Endothelial cell of umbilical vein (primary cell): Measurements from ENCODE around the gene KIF26A. TPM values are rescaled to one million over a fixed set of nuclear protein-coding genes. Genes with fewer than 3 reads are reported as not detected.

ENCODE experiments used
- BruUV-seq: library from RNA; stranded (reverse); fragments of 400-500 nt; replicated peaks from 2 replicates; lab custom pipeline; 2021; lab: Mats Ljungman, UMichigan
- CTCF ChIA-PET: fragments of 300-600, 350-600 bp; sonication (Branson Sonifier 250); formaldehyde crosslinking; loops from one replicate; lab custom pipeline; 2021; ENCODE audit warnings: antibody characterized with exemption, inconsistent platforms; lab: Charles Lee
- POLR2A ChIA-PET: fragments of 300-600, 350-600 bp; sonication (Branson Sonifier 250); formaldehyde crosslinking; loops from one replicate; lab custom pipeline; 2021; ENCODE audit warnings: antibody characterized with exemption, inconsistent platforms; lab: Charles Lee
- DNase-seq: peaks from one replicate; pipeline ENCODE4 v3.0.0-alpha.2; 2011; ENCODE audit warnings: low read depth, low spot score
- FAIRE-seq: peaks from 2 replicates; lab custom pipeline; 2011; peaks lifted over from hg19 to GRCh38; lab: Jason Lieb, UNC
- H2AFZ ChIP-seq: 2 replicates; pipeline ENCODE4 v1.6.0; 2012; ENCODE audit warnings: low read depth, low read length, control low read depth, inconsistent platforms
- H3K27ac ChIP-seq: 2 replicates; pipeline ENCODE4 v1.5.1; 2011; ENCODE audit warnings: low read depth, mild to moderate bottlenecking, control low read depth, low read length, moderate library complexity; ENCODE audit not compliant: insufficient read depth
- H3K27me3 ChIP-seq, 2 experiments: 2 replicates each; pipeline versions ENCODE4 v1.6.0 to v1.6.1; 2011; ENCODE audit warnings: low read length in 2 of 2, mixed read lengths in 1 of 2; ENCODE audit not compliant: control insufficient read depth in 2 of 2, insufficient read depth in 2 of 2
- H3K36me3 ChIP-seq, 2 experiments: 2 replicates in 1 of 2; 3 replicates in 1 of 2; pipeline ENCODE4 v1.5.1; 2011; ENCODE audit warnings: low read length in 2 of 2, mild to moderate bottlenecking in 1 of 2, moderate library complexity in 1 of 2; ENCODE audit not compliant: control insufficient read depth in 2 of 2, insufficient read depth in 2 of 2; ENCODE audit errors: extremely low read depth in 1 of 2
- H3K4me1 ChIP-seq: 3 replicates; pipeline ENCODE4 v1.5.1; 2011; ENCODE audit warnings: mild to moderate bottlenecking, low read length; ENCODE audit not compliant: control insufficient read depth, insufficient read depth; ENCODE audit errors: extremely low read depth
- H3K4me2 ChIP-seq: 2 replicates; pipeline ENCODE4 v1.6.1; 2011; ENCODE audit warnings: low read length, control low read depth, mixed read lengths; ENCODE audit not compliant: insufficient read depth
- H3K4me3 ChIP-seq, 3 experiments: fragments of 200-600 bp in 1 of 3; sonication (generic), shearing (Covaris generic) in 1 of 3; replicated peaks in 1 of 3; 2 replicates each; pipeline ENCODE4 v1.5.1; 2011 to 2016; ENCODE audit warnings: control low read depth in 3 of 3, low read length in 3 of 3, mild to moderate bottlenecking in 2 of 3, inconsistent platforms in 1 of 3, low read depth in 1 of 3, moderate library complexity in 1 of 3; ENCODE audit not compliant: insufficient read depth in 1 of 3
- H3K79me2 ChIP-seq: 2 replicates; pipeline ENCODE4 v1.6.0; 2012; ENCODE audit warnings: low read length, inconsistent platforms; ENCODE audit not compliant: control insufficient read depth, insufficient read depth
- H3K9ac ChIP-seq: replicated peaks from 2 replicates; pipeline ENCODE3; 2011; ENCODE audit warnings: low read length, control low read depth; ENCODE audit not compliant: insufficient read depth; ENCODE audit errors: extremely low read depth
- H3K9me1 ChIP-seq: replicated peaks from 3 replicates; pipeline ENCODE4 v1.6.0; 2011; ENCODE audit warnings: mild to moderate bottlenecking, low read length; ENCODE audit not compliant: control insufficient read depth, insufficient read depth; ENCODE audit errors: extremely low read depth
- H3K9me3 ChIP-seq: replicated peaks from 2 replicates; pipeline ENCODE4 v1.5.1; 2012; ENCODE audit warnings: low read length, inconsistent platforms; ENCODE audit not compliant: control insufficient read depth, insufficient read depth
- H4K20me1 ChIP-seq: replicated peaks from 2 replicates; pipeline ENCODE3; 2011; ENCODE audit warnings: mild to moderate bottlenecking, low read length; ENCODE audit not compliant: control insufficient read depth, insufficient read depth; ENCODE audit errors: extremely low read depth
- CTCF ChIP-seq, 2 donors: IDR thresholded peaks; 1 replicate in 1 of 2; 2 replicates in 1 of 2; pipeline ENCODE4 v1.5.1; 2011; ENCODE audit warnings: low read length in 2 of 2, mild to moderate bottlenecking in 2 of 2, moderate library complexity in 2 of 2, control low read depth in 1 of 2, inconsistent platforms in 1 of 2, low read depth in 1 of 2; ENCODE audit not compliant: insufficient read depth in 1 of 2; ENCODE audit errors: extremely low read depth in 1 of 2
- EZH2 ChIP-seq: IDR thresholded peaks from 2 replicates; pipeline ENCODE4 v1.6.1; 2012; ENCODE audit warnings: borderline replicate concordance, low read depth, mild to moderate bottlenecking, moderate library complexity, low read length, inconsistent platforms; ENCODE audit not compliant: severe bottlenecking
- FOS ChIP-seq: IDR thresholded peaks from 2 replicates; pipeline ENCODE4 v1.6.1; 2011; ENCODE audit warnings: mild to moderate bottlenecking, low read length, moderate library complexity, borderline replicate concordance; ENCODE audit not compliant: insufficient read depth
- GATA2 ChIP-seq: IDR thresholded peaks from 2 replicates; pipeline ENCODE4 v1.7.0; 2011; ENCODE audit warnings: low read depth, mild to moderate bottlenecking, moderate library complexity, mixed read lengths, low read length; ENCODE audit not compliant: insufficient read length, insufficient read depth
- JUN ChIP-seq: IDR thresholded peaks from 2 replicates; pipeline ENCODE4 v1.6.1; 2011; ENCODE audit warnings: borderline replicate concordance, low read depth; ENCODE audit not compliant: insufficient read length, insufficient read depth
- MAX ChIP-seq: IDR thresholded peaks from 2 replicates; pipeline ENCODE4 v1.6.1; 2011; ENCODE audit not compliant: insufficient read depth, insufficient read length
- MYC ChIP-seq: IDR thresholded peaks from one replicate; pipeline ENCODE4 v1.6.1; 2011; ENCODE audit warnings: mild to moderate bottlenecking, low read depth, low read length
- POLR2A ChIP-seq: IDR thresholded peaks from 2 replicates; pipeline ENCODE4 v1.6.1; 2012; ENCODE audit warnings: low read depth, mild to moderate bottlenecking, control low read depth, low read length
- POLR2AphosphoS5 ChIP-seq: IDR thresholded peaks from 2 replicates; pipeline ENCODE4 v1.6.1; 2012; ENCODE audit warnings: low read depth, mild to moderate bottlenecking, control low read depth, low read length, moderate library complexity; ENCODE audit not compliant: insufficient read depth
- dilution Hi-C: fragments of 300-500 bp; cut with MboI; formaldehyde crosslinking; loops from one replicate; pipeline ENCODE4 v1.15.0; 2019; ENCODE audit warnings: low sequenced_read_pairs; ENCODE audit not compliant: extremely low pct_ligation_motif_present
- intact Hi-C: fragments of 100-400 bp; cut with micrococcal nuclease; formaldehyde crosslinking; loops from one replicate; pipeline ENCODE4 v1.10.0; 2022
- polyA plus RNA-seq, 4 experiments: library from polyadenylated mRNA; depleted of rRNA in 3 of 4; stranded (reverse) in 3 of 4; unstranded in 1 of 4; fragments of >200 nt; gene quantifications; 2 replicates each; pipeline versions ENCODE4 v1.2.1 to v1.2.3, GENCODE V29; 2011 to 2012; ENCODE audit warnings: missing spikeins in 1 of 4
- total RNA-seq: library from RNA; stranded (reverse); gene quantifications from 2 replicates; pipeline ENCODE4 v1.2.3, GENCODE V29; 2021

The KIF26A gene
- total and polyA plus RNA-seq, 2 donors (not counting 3 experiments of a cell fraction or from before 2014, with no cell fraction given): 3.6 to 10.7 TPM

DNA sequence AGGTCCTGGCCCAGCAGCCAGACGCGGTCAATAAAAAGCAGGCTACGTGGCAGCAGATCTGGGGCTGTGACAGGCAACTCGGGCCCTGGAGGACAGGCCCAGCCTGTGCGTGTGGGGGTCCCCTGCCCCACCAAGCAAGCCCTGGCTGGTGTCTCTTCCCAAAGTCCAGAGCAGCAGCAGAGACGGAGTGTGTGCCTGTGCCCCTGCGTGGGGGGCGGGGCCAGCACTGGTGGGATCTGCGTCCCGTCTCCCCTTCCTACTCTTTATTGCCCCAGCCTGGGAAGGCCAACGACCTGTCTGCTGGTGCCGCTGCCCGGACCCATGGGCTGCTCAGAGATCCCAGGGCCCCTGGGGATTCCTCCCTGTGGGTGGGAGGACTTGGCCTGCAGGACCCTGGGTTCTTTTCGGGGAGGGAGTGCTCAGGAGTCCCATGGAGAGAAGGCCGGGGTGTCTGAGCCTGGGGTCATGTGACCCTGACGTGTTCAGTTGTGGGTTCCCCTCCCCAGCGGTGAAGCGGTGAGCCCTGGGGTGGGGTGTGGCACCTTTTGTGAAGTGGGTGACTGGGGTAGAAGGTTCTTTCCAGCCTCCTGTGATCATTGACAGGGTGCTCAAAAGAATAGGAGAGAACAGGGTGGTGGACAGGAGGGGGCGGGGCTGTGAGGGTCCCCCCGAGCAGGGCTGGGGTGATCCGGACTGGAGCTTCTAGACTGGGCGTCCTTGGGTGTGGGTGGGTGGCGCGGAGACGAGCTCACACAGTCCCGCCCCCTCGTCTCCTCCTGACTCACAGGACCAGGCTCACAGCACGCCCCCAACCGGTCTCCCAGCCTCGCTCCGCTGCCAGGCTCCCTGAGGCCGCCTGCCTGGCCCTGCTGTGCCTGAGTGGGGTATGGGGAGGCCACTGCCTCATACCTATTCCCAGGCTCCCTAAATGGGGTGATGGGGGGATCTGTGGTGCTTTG is 30.5 kb upstream of the KIF26A start:
- Histone ChIP-seq H3K9ac (no peak overlapping the region), H3K4me1 (no peaks in the 10 kb centered on the region), H3K9me3 (no peaks in the 10 kb centered on the region), H3K27ac (no peak overlapping the region), H3K4me3 (no peak overlapping the region), H2AFZ (no peak overlapping the region), H3K79me2 (no peaks in the 10 kb centered on the region), H4K20me1 (no peaks in the 10 kb centered on the region), H3K27me3 (no peaks in the 10 kb centered on the region), H3K4me2 (no peak overlapping the region), H3K36me3 (no peaks in the 10 kb centered on the region), H3K9me1 (no peaks in the 10 kb centered on the region)
- TF ChIP-seq EZH2 (no peak), CTCF (IDR thresholded peaks at IDR 0.05; ENCODE audit: extremely low read depth in 1 of 2, insufficient read depth in 1 of 2, low read depth in 1 of 2, low read length in 2 of 2) (no peak), MYC (no peak), POLR2A (no peak), MAX (no peak), JUN (no peak), FOS (no peak), GATA2 (no peak), POLR2AphosphoS5 (no peak)
- no peak for FAIRE-seq
- no peak for DNase-seq
- dilution Hi-C loops (no loop called here), intact Hi-C loops (no loop called here)
- no TSS peak for BruUV-seq
- CTCF ChIA-PET: no interaction called here
- POLR2A ChIA-PET: no interaction called here
